A673 (cell line): ENCODE data around the gene PPFIA2. TPM values are rescaled to one million over a fixed set of nuclear protein-coding genes. Genes with fewer than 3 reads are reported as not detected.

ENCODE experiments used
- BruUV-seq: library from RNA; stranded (reverse); fragments of 400-500 nt; replicated peaks from 2 replicates; lab custom pipeline; 2021; lab: Mats Ljungman, UMichigan
- CTCF ChIA-PET: fragments of 300-600 bp; sonication (Branson Sonifier 250); formaldehyde crosslinking; loops from one replicate; lab custom pipeline; 2022; ENCODE audit warnings: antibody characterized with exemption; lab: Charles Lee
- POLR2A ChIA-PET: fragments of 300-600 bp; sonication (Branson Sonifier 250); formaldehyde crosslinking; loops from one replicate; lab custom pipeline; 2022; ENCODE audit warnings: antibody characterized with exemption; ENCODE audit not compliant: low non-redundant PET; lab: Charles Lee
- DNase-seq: peaks from one replicate; pipeline ENCODE4 v3.0.0-alpha.2; 2015; ENCODE audit warnings: low spot score
- H3K27ac ChIP-seq: fragments of 200-600 bp; sonication (generic); 2 replicates; pipeline ENCODE4 v1.5.1; 2016; ENCODE audit warnings: mixed run types, low read depth, mild to moderate bottlenecking, mixed read lengths, antibody characterized with exemption, low read length; ENCODE audit not compliant: poor library complexity, severe bottlenecking
- H3K27me3 ChIP-seq: fragments of 200-600 bp; sonication (generic); replicated peaks from 2 replicates; pipeline ENCODE4 v1.6.1; 2017; ENCODE audit warnings: mixed run types, low read depth, mild to moderate bottlenecking, mixed read lengths, antibody characterized with exemption, low read length; ENCODE audit not compliant: insufficient read depth, poor library complexity
- H3K36me3 ChIP-seq: fragments of 200-600 bp; sonication (generic); 2 replicates; pipeline ENCODE4 v1.6.1; 2016; ENCODE audit warnings: mixed run types, mild to moderate bottlenecking, mixed read lengths, antibody characterized with exemption, low read length; ENCODE audit not compliant: insufficient read depth, poor library complexity, severe bottlenecking
- H3K4me1 ChIP-seq: fragments of 200-600 bp; sonication (generic); 2 replicates; pipeline ENCODE4 v1.6.1; 2017; ENCODE audit warnings: mixed run types, mild to moderate bottlenecking, mixed read lengths, antibody characterized with exemption, low read length; ENCODE audit not compliant: insufficient read depth, poor library complexity, severe bottlenecking
- H3K4me3 ChIP-seq: fragments of 200-600 bp; sonication (generic); 2 replicates; pipeline ENCODE4 v1.5.1; 2016; ENCODE audit warnings: low read depth, mixed run types, mild to moderate bottlenecking, mixed read lengths, low read length; ENCODE audit not compliant: poor library complexity, severe bottlenecking
- H3K9me3 ChIP-seq: fragments of 200-600 bp; sonication (generic); 2 replicates; pipeline ENCODE4 v1.6.1; 2016; ENCODE audit warnings: mixed run types, low read depth, mild to moderate bottlenecking, mixed read lengths, antibody characterized with exemption, low read length; ENCODE audit not compliant: poor library complexity, severe bottlenecking
- EZH2 ChIP-seq: fragments of 200-600 bp; sonication (generic); IDR thresholded peaks from 2 replicates; pipeline ENCODE4 v1.6.1; 2017; ENCODE audit warnings: borderline replicate concordance, low read depth, mild to moderate bottlenecking, mixed read lengths, antibody characterized with exemption, low read length; ENCODE audit not compliant: poor library complexity, severe bottlenecking
- intact Hi-C: fragments of 100-400 bp; cut with micrococcal nuclease; formaldehyde crosslinking; loops from one replicate; pipeline ENCODE4 v1.10.0; 2022; ENCODE audit not compliant: unreplicated experiment
- total RNA-seq: library from RNA; stranded (reverse); gene quantifications from 2 replicates; pipeline ENCODE4 v1.2.3, GENCODE V29; 2021
- TF ChIP-seq, protein P1 (sequence below): fragments of 300-800, 200-600 bp; sonication (generic); conservative IDR thresholded peaks from 2 replicates; pipeline ENCODE4 v1.5.1; 2017; ENCODE audit warnings: low read depth, mild to moderate bottlenecking, antibody characterized with exemption, low read length, moderate library complexity, mixed read lengths

PPFIA2 gene
- total RNA-seq, 1 experiment from 2014 or later: 0.52 TPM

DNA sequence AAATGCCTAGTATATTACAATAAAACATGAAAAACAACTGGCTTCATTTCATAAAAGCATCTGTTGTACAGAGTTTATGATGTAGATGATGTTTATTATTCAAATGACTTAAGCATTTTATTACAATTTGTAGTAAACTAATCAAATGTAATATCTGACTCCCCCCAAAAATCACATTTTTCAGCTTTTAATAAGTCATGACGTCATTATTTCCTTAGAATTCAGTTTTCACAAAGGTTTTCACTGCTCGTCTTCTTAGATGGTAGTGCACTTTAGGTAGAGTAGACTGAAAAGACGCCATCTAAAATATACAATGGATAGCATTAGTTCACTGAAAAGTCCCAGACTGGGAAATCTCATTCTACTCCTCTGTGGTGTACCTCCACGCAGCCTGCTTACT lies 499.8 kb downstream of the PPFIA2 start:
- no peak for TF ChIP-seq EZH2
- TF ChIP-seq, protein P1, sequence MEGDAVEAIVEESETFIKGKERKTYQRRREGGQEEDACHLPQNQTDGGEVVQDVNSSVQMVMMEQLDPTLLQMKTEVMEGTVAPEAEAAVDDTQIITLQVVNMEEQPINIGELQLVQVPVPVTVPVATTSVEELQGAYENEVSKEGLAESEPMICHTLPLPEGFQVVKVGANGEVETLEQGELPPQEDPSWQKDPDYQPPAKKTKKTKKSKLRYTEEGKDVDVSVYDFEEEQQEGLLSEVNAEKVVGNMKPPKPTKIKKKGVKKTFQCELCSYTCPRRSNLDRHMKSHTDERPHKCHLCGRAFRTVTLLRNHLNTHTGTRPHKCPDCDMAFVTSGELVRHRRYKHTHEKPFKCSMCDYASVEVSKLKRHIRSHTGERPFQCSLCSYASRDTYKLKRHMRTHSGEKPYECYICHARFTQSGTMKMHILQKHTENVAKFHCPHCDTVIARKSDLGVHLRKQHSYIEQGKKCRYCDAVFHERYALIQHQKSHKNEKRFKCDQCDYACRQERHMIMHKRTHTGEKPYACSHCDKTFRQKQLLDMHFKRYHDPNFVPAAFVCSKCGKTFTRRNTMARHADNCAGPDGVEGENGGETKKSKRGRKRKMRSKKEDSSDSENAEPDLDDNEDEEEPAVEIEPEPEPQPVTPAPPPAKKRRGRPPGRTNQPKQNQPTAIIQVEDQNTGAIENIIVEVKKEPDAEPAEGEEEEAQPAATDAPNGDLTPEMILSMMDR: no peak
- Histone ChIP-seq H3K27ac (no peak overlapping the region), H3K9me3 (no peaks in the 10 kb centered on the region), H3K4me3 (no peak overlapping the region), H3K27me3 (no peaks in the 10 kb centered on the region), H3K4me1 (peaks cover 33% of the 10 kb centered on the region), H3K36me3 (no peaks in the 10 kb centered on the region)
- DNase-seq: no peak
- CTCF ChIA-PET: no interaction called here
- BruUV-seq: no TSS peak
- intact Hi-C loops: loop anchor here (2.0 to 10.0 kb wide), 7 partner anchors 115 to 1062 kb away; no protein-coding TSS in a partner anchor
- POLR2A ChIA-PET: no interaction called here

DNA sequence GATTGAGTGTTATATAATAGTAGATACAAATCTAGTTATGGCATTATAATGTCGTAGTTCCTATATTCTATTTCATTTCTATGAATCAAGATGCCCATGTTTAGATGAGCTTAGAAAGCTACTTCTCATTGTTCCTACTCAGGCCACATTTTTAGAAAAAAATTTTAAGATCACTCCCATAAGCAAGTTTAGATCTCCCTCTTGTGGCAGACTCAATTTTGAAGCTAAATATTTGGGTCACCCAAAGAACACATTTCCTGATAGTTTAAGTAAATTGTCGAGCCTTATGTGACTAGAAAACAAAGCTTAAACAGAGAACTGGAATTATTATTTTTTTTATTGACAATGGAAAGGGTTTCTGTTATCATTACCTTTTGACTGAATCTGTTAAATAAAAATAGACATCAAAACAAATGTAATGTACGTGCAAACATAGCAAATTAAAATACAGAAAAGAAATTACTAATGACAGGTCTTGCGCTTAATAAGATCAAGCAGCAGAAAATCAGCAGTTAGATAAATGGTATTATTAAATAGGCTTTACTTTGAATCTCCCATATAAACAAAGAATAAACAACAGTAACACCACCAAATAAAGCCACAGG lies 501.1 kb downstream of the PPFIA2 start:
- Histone ChIP-seq H3K27me3 (no peaks in the 10 kb centered on the region), H3K36me3 (no peaks in the 10 kb centered on the region), H3K4me1 (peaks cover 32% of the 10 kb centered on the region), H3K9me3 (no peaks in the 10 kb centered on the region), H3K27ac (no peak overlapping the region), H3K4me3 (no peak overlapping the region)
- intact Hi-C loops: loop anchor here (2.0 to 10.0 kb wide), 7 partner anchors 113 to 1061 kb away; no protein-coding TSS in a partner anchor
- no peak for TF ChIP-seq EZH2
- TF ChIP-seq, protein P1: peak; percentile 78
- BruUV-seq: no TSS peak
- CTCF ChIA-PET: interaction anchor here (0.6 to 1.6 kb wide), 5 partner anchors 9 to 1064 kb away, joined by 3 to 17 read pairs (median 5); no protein-coding TSS in a partner anchor
- DNase-seq: peak; percentile 84
- POLR2A ChIA-PET: no interaction called here

DNA sequence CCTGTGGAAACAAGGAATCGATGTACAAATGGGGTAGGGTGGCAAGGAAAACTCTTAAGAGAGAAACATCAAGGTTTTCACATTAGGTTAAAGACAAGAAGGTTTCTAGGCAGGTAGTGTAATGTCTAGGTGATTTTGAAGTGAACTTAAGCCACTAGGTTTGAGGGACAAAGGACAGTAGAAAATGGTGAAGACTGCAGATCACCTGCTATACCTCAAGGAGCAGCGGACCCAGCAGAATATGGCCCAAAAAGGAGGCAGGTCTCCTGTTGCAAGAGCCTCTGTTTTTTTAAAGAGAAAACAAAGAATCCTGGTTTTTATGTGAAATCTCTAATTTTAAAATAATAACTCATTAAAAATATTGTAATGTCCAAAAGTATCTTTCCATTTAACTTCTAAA lies 503.2 kb downstream of the PPFIA2 start:
- Histone ChIP-seq H3K4me3 (no peak overlapping the region), H3K27ac (no peak overlapping the region), H3K36me3 (no peaks in the 10 kb centered on the region), H3K9me3 (no peaks in the 10 kb centered on the region), H3K4me1 (peaks cover 14% of the 10 kb centered on the region), H3K27me3 (no peaks in the 10 kb centered on the region)
- TF ChIP-seq EZH2: no peak
- TF ChIP-seq, protein P1: no peak
- DNase-seq: no peak
- POLR2A ChIA-PET: interaction anchor here (0.6 kb wide), 1 partner anchor 681 kb away, joined by 5 read pairs; no protein-coding TSS in a partner anchor
- intact Hi-C loops: loop anchor here (5.0 to 10.0 kb wide), 5 partner anchors 111 to 1059 kb away; no protein-coding TSS in a partner anchor
- CTCF ChIA-PET: no interaction called here
- no TSS peak for BruUV-seq
